Measurements from ENCODE around the gene DNAJC4.
A peak's percentile ranks its signal among the peaks of the same experiment; 100 is the strongest.

Gene DNAJC4

GRCh38 chr11:64261556-64262080 is 31.3 kb downstream of the DNAJC4 start:
- DNase-seq, result no peak

DNA sequence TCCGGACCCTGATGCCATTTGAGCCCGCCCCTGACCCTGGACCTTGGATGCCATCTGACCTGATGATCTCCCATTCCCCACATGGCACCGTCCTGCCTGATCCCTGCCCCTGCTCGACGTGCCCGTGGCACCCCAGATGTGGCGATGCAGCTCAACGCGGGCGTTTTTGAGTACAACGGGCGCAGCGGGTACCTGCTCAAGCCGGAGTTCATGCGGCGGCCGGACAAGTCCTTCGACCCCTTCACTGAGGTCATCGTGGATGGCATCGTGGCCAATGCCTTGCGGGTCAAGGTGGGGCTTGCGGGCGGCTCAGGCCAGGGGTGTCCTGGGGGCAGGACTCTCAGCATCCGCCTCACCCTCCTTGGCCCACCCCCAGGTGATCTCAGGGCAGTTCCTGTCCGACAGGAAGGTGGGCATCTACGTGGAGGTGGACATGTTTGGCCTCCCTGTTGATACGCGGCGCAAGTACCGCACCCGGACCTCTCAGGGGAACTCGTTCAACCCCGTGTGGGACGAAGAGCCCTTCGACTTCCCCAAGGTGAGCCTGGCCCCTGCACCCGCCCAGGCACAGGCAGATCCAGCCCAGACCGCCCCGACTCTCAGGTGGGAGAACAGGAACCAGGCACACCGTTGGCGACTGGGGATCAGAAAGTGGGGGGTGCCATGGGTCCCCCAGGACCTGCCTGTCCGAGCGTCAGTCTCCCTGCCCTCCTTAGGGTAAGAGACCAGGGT is 32.1 kb downstream of the DNAJC4 start:
- no peak for DNase-seq

GRCh38 chr11:64263021-64263946 is 32.9 kb downstream of the DNAJC4 start:
- no peak for DNase-seq

DNA sequence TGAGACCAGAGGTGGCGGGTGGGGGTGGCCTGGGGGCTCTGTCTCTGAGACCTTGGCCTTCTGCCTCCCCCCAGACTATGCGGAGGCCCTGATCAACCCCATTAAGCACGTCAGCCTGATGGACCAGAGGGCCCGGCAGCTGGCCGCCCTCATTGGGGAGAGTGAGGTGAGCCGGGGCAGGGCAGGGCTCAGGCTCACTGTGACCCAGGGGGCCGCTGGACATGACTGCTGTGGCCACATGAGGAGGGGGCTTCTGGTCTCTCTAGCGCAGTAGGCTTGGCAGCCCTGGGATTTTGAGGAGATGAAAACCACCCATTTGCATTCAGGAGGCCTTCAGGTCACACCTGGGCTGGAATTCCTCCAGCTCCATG is 33.6 kb downstream of the DNAJC4 start:
- DNase-seq, result no peak

- no peak for DNase-seq
Observed at GRCh38 chr11:64264371-64264852, 34.1 kb downstream of the DNAJC4 start.

- no peak for DNase-seq
Observed at GRCh38 chr11:64265176-64266160, 35.1 kb downstream of the DNAJC4 start.

GRCh38 chr11:64266339-64266738 is 36.0 kb downstream of the DNAJC4 start:
- no peak for DNase-seq

GRCh38 chr11:64267207-64267945 is 37.0 kb downstream of the DNAJC4 start:
- DNase-seq, result no peak

DNA sequence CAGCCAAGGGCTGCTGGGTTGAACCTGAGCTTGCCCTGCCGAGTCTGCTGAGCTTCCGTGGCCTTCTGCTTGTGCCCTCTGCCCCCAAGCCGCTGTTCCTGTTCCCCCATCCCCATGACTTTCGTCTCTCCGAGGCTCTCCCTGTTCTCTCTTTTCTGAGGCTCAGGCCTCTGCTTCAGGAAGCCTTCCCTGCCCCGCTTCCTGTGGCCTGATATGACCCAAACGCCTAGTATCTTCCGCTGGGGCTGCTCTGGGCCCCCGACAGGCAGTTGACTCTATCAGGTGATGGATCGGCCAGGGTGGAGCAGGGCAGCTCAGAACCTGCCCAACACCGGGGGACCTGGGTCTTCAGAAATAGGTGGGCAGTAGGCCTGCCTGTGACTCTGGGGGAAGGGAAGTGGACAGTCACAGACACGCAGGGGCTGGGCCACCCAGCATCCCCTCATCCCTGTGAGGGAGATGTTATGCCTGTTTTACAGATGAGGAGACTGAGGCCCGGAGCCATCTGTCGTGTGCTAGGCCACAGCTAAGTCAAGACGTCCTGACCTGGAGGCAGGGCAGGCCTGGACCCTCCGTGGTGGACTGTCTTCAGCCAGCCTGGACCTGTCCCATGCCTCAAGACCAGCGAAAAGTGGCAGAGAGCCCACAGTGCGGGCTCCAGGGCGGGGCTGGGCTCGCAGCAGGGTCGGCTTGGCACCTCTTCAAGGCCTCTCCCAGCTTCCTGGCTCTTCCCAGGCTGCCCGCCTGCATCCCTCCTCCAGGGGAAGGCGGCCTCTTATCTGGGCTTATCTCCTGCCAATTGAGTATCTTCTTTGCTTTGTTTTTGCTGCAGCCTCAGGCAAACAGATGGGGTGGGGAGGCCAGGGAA is 37.9 kb downstream of the DNAJC4 start:
- no peak for DNase-seq

DNA sequence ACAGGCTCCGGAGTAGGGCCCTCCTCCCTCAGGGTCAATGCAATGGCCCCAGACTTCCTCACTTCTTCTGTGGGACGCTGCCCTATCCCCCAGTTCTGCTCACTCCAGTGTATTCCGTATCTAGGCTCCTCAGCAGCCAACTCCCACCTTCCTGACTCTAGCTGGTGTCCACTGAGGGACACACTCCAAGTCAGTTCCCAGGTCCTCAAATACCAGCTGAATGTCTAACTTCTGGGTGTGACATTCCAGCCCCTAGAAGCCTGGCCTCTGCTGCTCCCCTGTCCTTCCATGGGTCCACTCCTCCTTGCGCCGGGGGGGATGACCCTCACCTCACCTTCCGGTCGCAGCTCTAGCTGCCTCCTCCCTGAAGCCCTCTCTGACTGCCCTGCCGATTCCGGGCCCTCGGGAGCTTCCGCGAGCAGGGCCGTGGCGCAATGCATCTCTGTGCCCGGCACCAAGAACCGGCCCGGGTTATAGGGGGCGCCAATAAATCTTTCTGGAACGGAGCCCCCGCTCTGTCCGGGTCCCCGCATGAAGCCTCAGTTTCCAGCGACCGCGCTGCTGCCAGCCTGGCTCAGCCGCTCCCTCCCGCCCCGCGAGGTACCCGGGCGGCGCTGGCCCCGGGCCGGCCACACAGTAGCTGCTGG is 38.7 kb downstream of the DNAJC4 start:
- peak in 2 of 6 experiments; percentile 50 to 51 for DNase-seq

DNA sequence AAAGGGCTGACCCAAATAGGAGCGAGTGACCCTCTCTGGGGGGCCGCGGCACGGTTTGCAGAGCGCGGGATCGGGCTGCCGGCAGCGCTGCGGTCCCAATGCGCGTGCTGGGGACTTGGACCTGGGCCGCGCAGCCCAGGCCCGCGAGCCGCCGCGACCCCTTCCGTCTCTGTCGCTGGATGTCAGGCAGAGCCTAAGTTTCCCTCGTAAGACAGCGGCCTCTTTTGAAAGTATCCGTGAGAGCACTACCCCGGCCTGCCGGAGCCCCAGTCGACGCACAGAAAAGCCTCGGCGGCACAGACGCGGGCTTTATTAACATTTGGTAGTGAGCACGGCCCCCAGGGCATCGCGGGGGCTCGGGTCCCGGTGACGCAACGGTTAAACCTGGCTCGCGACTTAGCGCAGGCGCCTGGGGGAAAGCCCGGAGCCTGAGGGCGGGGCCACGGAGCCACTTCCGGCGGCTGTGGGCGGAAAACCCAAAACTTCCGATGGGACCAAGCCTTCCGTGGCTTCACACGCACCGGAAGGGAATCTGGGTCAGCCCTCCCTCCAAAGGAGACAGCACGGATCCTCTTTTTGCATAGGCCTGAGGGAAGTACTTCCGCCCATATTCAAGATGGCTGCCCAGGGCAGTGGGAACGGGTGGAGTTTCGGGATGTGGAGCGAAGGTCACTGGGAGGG is 39.3 kb downstream of the DNAJC4 start:
- peak; percentile 95 to 98 (median 96) for DNase-seq

- no peak for DNase-seq
Observed at GRCh38 chr11:64275031-64275800, 44.9 kb downstream of the DNAJC4 start.

DNA sequence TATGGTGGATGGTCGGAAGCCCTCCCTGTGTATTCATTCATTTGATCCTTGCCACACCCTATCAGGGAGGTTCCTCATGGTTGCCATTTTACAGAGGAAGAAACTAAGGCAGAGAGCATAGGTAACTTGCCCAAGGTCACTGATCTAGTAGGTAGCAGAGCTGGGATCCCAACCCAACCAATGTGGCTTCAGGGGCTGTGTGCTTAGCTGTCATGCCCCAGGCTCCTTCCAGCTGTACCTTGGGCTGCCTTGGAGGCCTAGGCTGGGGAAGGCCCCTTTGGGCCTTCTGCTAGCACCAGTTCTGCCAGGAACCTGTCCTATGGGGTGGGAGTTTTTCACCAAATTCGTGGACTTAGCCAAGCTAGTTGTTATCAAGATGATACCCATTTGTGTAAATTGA is 45.5 kb downstream of the DNAJC4 start:
- DNase-seq, result no peak

GRCh38 chr11:64276653-64277431 is 46.5 kb downstream of the DNAJC4 start:
- DNase-seq, result no peak

DNA sequence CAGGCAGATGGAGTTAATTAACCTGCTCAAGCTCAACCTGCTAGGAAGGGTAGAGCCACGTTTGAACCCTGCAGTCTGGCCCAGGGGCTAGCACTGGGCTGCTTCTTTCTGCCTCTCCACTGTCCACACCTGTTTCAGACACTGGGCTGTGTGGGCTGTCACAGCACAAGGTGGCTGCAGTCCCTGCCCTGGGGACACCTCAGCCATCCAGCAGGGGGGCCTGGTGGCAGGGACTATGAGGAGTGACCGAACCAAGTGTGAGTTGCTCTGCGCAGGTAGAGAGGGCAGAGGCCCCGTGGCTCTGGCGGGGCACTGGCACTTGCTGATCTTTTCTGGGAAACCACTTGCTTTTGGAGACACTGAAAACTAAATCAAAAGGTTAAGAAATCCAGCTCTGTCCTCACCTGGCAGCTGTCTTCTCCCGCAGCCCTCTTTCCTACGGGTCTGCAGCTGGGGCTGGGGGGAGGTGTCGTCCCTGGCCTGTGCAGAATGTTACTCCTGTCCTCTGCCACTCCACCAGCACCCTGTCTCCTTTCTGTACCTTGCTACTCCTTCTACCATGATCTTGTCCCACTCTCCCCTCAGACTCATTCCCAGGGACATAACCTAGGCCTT is 48.3 kb downstream of the DNAJC4 start:
- DNase-seq, result no peak

DNA sequence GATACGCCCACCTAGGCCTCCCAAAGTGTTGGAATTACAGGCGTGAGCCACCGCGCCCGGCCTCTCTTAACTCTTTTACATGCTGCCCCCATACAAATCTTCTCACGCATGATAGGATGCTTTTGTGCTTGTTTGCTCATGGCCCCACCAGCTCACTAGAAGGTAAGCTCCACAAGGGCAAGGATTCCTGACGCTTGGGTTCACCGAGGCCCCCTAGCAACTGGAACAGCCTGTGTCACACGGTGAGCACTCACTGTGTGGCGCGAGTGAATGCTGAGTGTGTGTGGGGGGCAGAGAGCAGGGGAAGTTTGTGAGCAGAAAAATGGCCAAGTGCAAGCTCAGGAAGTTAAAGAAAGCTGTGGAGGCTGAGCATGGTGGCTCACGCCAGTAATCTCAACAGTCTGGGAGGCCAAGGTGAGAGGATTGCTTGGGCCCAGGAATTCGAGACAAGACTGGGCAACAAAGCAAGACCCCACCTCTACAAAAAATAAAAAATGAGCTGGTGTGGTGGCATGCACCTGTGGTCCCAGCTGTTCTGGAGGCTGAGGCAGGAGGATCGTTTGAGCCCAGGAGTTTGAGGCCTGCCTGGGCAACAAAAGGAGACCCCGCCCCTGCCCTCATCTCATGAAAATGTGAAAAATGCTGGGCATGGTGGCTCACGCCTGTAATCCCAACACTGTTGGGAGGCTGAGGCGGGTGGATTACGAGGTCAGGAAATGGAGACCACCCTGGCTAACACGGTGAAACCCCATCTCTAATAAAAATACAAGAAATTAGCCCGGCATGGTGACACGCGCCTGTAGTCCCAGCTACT is 51.8 kb downstream of the DNAJC4 start:
- DNase-seq, result no peak

DNA sequence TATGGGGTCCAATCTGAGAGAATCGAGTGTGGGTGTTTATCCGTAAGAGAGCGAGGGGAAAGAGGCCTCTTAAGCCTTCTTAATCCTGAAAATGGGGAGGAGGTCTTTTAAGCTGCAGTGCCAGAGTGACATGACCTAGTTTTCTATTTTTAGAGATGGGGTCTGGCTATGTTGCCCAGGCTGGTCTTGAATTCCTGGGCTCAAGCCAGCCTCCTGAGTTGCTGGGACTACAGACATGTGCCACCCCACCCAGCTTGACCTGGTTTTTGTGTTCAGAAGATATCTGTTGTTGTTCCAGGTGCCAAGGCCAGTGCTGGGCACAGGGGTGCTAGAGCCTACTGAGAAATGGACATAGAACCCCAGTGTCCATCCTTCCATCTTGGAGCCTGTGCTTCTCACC is 52.7 kb downstream of the DNAJC4 start:
- DNase-seq, result no peak

Measured in stimulated activated naive CD4-positive, alpha-beta T cell (primary cell).